GM18519 (cell line): ENCODE results near the gene PIK3R2.
"Not testable (repeated sequence)": the region's sequence is repeated elsewhere in the genome, so short reads cannot be mapped to it uniquely, and the experiment has no call there.

Experiments used
- ATAC-seq: cut with Tn5 transposase; IDR thresholded peaks from one replicate; pipeline ENCODE4 v1.9.1; 2021; ENCODE audit warnings: mild to moderate bottlenecking, moderate library complexity; ENCODE audit not compliant: unreplicated experiment, low FRiP score

Gene PIK3R2

DNA sequence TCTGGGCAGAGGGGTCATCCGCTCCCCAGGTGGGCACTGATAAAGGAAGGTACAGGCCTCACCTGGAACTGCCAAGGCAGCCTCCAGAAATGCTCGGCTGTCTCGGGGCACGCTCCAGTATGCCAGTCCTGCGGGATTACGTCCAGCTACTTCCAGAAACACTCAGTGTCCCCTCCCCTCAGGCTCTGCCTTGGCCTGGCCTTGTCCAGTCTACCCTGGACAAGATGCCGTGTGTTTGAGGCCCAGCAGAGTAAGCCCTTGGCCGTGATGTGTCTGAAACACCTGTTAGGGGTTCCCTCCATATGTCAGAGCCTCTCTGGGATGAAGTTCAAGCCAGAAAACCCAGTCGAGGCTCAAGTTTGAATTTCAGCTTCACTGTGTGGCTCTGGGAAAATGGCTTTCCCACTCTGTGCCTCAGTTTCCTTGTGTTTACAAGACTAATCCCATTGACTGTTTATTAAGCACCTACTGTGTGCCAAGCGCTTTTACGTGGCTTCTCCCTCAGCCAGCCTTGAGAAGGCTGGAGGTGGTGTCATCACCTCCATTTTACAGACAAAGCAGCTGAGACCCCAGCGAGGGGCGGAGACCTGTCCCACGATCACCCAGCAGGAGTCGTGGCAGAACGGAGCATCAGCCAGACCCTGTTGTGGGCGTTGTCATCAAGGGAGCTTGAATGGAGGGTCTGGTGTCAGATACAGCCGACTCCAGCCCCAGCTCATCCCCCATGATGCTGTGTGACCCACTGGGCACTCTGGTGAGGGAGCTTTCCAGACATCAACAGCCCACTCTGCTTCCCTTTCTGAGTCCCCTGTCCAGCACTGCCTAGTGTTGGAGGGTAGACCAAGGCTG lies 2.0 kb upstream of the PIK3R2 start:
- ATAC-seq, result no peak

DNA sequence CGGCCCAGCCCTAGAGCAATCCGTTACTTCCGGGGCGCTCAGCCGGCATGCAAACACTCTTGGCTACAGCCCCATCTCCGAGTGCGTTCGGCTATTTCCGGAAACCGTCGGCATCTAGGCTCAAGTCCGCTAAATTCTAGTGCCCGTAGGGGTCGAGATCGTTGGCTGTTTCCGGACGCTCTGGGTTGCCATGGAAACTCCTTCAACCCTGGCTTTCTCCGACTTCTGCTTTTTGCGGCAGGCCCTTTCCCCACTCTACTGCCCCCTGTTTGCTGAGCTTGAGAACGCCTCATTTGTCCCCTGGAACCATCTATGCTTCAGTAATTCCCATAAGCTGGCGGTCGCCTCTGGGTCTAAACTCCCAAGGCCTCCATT lies 534 bp upstream of the PIK3R2 start:
- peak; percentile 46 for ATAC-seq

DNA sequence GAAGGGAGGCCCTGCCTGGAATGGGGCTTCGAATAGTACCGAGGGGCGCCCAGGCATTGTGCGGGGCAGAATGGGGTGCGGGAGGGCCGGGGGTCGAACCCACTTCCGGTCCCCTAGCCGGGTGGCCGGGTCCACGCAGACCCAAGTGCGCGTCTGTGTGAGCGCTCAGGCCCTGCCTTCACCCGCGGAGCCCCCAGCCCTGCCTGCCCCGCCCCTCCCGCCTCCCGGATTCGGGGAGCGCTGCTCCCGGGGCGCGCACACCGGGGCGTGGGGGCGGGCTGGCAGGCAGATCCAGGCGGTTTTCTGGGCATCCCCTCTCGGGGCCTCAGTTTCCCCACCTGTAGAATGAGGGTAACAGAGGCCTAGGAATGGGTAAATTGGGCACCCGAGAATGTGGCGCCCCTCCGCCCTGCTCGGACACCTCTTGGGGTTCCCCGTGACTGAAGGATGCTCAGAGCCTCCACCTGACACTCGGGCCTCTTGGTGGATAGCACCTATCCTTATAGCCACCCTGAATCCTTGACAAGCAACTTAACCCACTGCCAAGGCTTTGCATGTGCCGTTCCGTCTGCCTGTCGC lies 682 bp downstream of the PIK3R2 start:
- ATAC-seq, result no peak

GRCh38 chr19:18155095-18156087 lies 2.4 kb downstream of the PIK3R2 start:
- ATAC-seq, result no peak

- ATAC-seq, result no peak
Observed at GRCh38 chr19:18156268-18156667, 3.3 kb downstream of the PIK3R2 start.

GRCh38 chr19:18156841-18157464 lies 4.0 kb downstream of the PIK3R2 start:
- no peak for ATAC-seq

- no peak for ATAC-seq
Observed at GRCh38 chr19:18157465-18158063, 4.6 kb downstream of the PIK3R2 start.

GRCh38 chr19:18158467-18158866 lies 5.5 kb downstream of the PIK3R2 start:
- no peak for ATAC-seq

GRCh38 chr19:18159059-18159616 lies 6.2 kb downstream of the PIK3R2 start:
- ATAC-seq, result not testable (repeated sequence)

- ATAC-seq, result no peak
Observed at GRCh38 chr19:18159810-18160209, 6.8 kb downstream of the PIK3R2 start.

GRCh38 chr19:18160493-18160970 lies 7.6 kb downstream of the PIK3R2 start:
- no peak for ATAC-seq

DNA sequence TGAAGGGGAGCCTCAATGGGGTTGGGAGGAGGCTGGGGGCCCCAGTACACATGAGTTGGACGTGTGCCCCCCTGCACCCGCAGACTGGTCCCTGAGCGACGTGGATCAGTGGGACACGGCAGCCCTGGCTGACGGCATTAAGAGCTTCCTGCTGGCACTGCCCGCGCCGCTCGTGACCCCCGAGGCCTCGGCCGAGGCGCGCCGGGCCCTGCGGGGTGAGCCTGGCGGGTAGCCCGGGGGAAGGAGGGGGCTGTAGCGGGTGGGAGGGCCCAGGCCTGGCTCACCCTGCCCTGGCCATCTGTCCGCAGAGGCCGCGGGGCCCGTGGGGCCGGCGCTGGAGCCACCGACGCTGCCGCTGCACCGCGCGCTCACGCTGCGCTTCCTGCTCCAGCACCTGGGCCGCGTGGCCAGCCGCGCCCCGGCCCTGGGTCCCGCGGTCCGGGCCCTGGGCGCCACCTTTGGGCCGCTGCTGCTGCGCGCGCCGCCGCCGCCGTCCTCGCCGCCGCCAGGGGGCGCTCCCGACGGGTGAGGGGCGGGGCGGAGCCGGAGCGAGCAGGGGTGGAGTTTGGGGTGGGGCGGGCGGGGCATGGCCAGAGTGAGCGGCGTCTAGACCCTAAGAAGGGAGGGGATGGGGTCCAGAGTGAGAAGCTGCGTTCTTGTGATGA lies 8.1 kb downstream of the PIK3R2 start:
- no peak for ATAC-seq

DNA sequence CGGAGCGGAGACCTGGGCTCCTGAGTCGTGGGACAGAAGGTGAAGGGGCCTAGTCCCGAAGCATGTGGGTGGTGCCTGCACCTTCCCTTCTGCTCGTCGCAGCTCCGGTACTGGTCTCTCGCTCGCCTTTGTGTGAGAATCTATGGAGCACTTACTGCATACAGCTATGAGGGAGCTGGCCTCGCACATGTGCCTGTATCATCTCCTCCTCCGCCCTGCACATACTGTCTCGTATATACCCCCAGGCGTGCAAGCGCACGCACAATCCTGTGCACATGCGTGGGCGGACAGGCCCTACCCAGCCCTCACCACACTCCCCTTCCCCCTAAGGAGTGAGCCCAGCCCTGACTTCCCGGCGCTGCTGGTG lies 8.7 kb downstream of the PIK3R2 start:
- ATAC-seq, result no peak

- no peak for ATAC-seq
Observed at GRCh38 chr19:18164072-18164471, 11.1 kb downstream of the PIK3R2 start.

GRCh38 chr19:18165794-18166544 lies 13.0 kb downstream of the PIK3R2 start:
- ATAC-seq, result no peak

GRCh38 chr19:18167011-18167410 lies 14.0 kb downstream of the PIK3R2 start:
- no peak for ATAC-seq

GRCh38 chr19:18167975-18168645 lies 15.1 kb downstream of the PIK3R2 start:
- ATAC-seq, result no peak
